Kidney tubule cell (primary cell): ENCODE measurements around the gene PPM1D.

Source experiments
- DNase-seq: peaks from one replicate; pipeline ENCODE4 v3.0.0-alpha.2; 2018; ENCODE audit warnings: low spot score

PPM1D gene

DNA sequence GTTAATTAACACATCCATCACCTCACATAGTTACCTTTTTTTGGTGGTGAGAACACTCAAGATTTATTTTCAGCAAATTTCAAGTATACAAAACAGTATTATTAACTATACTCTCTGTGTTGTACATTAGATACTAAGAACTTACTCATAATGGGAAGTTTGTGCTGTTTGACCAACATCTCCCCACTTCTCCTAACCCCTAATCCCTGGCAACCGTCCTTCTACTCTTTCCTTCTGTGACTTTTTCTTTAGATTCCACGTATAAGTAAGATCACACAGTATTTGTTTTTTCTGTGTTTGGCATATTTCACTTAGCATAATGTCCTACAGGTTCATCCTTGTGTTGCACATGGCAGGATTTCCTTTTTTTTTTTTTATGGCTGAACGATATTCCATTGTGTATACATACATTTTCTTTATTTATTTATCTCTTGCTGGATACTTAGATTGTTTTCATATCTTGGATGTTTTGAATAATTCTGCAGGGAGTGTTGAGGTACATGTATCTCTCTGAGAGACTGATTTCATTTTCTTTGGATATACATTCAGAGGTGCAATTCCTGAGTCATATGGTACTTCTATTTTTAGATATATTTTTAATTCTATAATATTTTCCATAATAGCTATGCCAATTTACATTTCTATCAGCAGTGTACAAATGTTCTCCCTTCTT is 19.0 kb downstream of the PPM1D start:
- DNase-seq = no peak

DNA sequence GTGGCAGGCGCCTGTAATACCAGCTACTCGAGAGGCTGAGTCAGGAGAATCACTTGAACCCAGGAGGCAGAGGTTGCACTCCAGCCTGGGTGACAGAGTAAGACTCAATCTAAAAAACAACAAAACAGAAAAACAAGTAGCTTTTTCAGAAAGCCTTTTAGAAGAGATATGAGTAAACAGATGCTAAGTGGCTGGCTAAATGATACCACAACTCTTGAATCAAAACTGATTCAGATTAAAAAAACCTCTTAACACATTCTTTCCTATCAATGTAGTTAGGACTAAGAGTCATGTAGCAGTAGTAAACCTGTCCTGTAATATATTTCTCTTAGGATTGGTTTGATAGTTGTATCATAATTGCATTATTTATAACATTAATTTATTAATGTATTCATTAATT is 23.0 kb downstream of the PPM1D start:
- no peak for DNase-seq

DNA sequence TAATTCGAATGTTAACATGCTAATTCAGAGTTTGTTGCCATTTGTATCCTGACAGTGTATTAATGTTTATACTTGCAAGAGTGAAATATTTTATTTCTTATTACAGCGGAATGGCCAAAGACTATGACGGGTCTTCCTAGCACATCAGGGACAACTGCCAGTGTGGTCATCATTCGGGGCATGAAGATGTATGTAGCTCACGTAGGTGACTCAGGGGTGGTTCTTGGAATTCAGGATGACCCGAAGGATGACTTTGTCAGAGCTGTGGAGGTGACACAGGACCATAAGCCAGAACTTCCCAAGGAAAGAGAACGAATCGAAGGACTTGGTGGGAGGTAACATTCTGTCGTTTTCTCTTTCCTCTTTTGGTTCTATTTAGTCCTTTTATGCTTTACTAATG is 23.4 kb downstream of the PPM1D start:
- DNase-seq = no peak

DNA sequence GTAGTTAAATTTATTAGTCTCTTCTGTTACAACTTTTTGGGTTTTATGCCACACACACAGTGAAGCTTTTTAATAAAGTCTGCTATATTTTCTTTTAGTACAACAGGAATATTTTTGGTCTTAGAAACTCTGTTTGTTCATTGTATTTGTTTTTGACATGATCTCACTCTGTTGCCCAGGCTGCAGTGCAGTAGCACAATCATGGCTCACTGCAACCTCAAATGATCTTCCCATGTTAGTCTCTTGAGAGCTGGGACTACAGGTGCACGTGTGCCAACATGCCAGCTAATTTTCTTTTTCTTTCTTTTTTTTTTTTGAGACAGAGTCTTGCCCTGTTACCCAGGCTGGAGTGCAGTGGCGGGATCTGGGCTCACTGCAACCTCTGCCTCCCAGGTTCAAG is 27.1 kb downstream of the PPM1D start:
- DNase-seq = no peak

DNA sequence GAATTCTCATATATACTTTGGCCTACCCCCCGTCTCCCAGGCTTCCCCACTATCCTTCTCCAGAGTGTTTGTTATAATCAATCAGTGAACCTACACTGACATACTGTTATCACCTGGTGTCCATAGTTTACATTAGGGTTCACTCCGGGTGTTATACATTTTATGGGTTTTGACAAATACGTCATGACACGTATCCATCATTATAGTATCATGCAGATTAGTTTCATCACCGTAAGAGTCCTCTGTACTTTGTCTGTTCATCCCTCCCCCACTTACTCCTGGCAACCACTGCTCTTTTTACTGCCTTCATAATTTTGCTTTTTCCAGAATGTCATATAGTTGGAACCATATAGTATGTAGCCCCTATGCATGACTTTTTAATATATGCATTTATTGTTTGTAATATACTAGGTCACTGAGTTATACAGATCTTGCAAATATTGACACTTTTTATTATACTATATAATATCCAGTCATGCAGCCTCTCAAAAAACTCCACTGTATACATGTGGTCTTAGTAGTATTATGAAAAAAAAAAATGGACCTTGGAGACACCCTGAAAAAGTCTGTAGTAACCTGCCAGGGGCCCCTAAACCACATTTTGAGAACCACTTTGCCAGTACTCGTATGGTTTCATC is 28.4 kb downstream of the PPM1D start:
- DNase-seq = no peak

DNA sequence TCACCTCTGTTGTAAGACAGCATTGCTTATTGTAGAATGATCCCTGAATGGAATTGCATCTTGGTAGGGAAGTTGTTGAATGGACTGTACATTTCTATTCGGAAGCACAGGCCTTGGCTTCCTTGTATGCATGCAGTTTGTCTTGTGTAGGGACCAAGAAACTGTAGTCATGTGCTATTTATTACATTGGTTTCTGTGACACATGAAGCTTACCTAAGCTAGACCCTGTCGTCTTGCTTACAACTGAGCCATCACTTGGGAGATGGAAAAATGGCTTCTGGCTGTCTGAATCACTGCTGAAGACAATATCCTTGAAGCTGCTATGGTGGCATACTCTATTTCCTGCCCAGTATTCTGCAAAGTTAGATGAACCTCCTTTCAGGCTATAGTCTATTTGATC is 29.1 kb downstream of the PPM1D start:
- no peak for DNase-seq

DNA sequence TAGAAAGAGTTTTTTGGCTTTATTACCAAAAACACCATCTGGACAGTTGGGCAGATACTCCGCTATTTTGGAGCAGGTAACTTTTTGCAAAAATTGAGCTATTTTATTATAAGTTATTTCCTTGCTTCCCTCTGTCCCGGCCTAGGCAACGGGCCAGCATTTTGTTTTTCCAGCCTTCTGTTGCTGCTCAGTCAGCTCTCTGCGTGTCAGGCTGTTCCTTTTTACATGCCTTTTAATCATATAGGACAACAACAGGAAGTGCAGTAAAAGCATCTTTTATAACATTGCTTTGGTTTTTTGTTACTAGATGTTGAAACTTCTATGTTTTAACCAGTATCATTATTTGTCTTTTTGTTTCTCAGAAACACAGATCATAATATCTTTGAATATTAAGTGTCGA is 30.4 kb downstream of the PPM1D start:
- DNase-seq = no peak

DNA sequence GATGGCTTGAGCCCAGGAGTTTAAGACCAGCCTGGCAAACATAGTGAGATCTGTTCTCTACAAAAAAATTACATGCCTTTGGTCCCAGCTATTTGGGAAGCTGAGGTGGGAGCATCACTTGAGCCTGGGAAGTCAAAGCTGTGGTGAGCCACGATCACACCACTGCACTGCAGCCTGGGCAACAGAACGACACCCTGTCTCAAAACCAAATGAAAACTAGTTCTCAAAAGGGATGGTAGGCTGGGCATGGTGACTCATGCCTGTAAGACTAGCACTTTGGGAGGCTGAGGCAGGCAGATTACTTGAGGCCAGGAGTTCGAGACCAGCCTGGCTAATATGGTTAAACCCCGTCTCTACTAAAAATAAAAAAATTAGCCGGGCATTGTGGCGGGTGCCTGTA is 31.1 kb downstream of the PPM1D start:
- DNase-seq = peak; percentile 30

DNA sequence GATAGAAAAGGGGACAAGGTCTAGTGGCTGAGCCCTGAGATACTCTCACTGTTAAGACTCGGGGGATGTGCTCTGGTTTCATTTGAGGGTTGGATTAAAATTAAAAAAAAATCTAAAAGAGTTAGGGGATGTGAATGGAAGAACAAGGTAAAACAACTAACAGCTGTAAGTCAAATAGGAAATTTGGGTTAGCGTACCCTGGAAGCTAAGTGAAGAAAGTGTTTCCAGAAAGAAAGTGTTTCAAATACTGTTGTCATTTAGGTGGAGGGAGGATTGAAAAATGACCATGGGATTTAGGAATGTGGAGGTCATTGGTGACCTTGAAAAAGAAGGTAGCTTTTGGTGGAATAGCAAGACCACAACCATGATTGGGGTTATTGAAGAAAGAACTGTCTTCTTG is 37.7 kb downstream of the PPM1D start:
- DNase-seq = no peak

DNA sequence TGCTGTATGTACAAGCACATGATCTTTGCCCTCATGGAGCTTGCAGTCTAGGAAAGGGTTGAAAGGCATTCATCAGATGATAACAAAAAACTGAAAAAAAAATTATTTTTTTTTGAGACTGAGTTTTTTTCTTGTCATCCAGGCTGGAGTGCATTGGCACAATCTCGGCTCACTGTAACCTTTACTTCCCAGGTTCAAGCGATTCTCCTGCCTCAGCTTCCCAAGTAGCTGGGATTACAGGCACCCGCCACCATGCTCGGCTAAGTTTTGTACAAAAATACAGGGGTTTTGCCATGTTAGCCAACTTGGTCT is 39.0 kb downstream of the PPM1D start:
- no peak for DNase-seq

DNA sequence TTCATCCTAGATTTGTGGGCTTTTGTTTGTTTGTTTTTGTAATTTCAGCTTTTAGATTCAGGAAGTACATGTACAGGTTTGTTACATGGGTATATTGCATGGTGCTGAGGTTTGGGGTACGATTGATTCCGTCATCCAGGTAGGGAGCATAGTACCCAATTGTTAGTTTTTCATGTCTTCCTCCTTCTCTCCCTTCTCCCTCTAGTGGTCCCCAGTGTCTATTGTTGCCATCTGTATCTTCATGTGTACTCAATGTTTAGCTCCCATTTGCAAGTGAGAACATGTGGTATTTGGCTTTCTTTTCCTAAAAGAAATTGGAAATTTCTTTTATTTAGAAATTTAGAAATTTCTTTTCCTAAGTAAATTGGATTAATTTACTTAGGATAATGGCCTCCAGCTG is 40.5 kb downstream of the PPM1D start:
- peak; percentile 12 for DNase-seq

DNA sequence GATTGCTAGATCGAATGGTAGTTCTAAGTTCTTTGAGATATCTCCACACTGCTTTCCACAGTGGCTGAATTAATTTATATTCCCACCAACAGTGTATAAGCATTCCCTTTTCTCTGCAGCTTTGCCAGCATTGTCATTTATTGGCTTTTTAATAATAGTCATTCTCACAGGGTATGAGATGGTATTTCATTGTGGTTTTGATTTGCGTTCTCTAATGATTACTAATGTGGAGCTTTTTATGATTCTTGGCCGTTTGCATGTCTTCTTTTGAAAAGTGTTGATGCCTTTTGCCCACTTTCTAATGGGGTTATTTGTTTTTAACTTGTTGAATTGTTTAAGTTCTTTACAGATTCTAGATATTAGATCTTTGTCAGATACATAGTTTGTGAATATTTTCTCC is 41.1 kb downstream of the PPM1D start:
- DNase-seq = no peak

DNA sequence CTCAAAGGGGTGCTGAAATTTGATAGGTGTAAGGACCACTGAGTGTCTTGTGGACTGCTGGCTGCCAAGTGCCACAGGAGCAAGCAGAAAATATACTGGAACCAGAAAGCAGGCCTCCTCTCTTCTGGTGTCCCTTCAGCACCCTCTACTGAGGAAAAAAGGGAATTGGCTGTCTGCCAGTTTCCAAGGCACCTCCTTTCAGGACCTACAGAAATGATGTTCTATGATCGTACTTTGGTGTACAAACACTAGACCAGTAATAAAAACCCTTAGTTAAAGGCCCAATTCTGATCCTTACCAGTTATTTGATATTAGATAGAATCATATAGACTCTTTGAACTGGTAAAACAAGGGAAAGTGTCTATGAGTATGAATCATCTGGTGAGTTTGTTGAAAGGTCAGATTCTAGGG is 41.8 kb downstream of the PPM1D start:
- DNase-seq = peak; percentile 77

DNA sequence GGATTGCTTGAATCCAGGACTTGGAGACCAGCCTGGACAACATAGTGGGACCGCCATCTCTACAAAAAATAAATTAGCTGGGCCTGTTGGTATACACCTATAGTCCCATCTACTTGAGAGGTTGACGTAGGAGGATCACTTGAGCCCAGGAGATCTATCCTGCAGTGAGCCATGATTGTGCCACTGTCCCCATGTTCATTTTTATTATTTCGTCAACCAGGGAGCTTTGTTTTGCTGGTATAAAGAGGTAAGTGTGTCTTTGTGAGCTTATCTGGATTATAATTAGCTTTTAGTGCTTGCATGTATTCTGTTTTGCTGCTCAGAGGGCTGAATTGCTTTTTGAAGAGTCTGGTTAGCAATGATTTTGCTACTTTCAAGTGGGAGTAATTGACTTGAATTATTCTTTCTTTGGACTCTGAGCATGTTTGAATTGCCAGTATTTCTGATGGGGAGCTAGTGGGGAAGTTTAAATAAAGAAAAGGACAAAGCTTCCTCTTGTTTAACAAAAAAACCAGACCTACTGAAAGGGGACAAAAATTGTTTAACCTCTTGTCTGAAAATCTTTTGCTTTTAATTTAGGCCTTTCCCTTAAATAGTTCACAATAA is 46.0 kb downstream of the PPM1D start:
- no peak for DNase-seq

DNA sequence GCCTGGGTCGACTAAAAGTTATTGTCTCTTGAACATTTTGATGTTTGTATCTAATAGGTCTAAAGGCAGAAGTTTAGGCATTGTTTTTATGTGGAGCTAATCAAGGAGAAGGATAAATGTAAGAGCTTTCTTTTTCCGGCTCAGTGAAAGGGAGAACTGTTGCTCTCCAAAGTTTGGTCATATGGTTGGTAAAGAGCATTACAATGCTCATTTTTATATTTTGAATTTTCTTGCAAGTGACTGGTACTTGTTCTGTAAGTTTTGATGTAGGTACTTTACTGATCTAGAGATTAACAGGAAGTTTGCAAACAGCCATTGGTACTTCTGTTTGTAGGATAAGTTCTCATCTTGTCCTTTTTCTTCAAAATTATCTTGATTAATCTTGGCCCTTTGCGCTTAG is 46.7 kb downstream of the PPM1D start:
- no peak for DNase-seq

DNA sequence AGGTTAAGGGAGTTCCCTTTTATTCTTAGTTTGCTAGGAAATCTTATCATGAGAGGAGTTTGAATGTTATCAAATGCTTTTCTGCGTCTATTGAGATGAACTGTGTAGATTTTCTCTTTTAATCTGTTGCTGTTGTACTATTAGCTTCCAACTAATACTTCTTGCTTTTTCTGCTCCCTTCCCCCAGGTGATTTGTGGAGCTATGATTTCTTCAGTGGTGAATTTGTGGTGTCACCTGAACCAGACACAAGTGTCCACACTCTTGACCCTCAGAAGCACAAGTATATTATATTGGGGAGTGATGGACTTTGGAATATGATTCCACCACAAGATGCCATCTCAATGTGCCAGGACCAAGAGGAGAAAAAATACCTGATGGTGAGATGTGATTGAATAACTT is 47.7 kb downstream of the PPM1D start:
- DNase-seq = no peak

DNA sequence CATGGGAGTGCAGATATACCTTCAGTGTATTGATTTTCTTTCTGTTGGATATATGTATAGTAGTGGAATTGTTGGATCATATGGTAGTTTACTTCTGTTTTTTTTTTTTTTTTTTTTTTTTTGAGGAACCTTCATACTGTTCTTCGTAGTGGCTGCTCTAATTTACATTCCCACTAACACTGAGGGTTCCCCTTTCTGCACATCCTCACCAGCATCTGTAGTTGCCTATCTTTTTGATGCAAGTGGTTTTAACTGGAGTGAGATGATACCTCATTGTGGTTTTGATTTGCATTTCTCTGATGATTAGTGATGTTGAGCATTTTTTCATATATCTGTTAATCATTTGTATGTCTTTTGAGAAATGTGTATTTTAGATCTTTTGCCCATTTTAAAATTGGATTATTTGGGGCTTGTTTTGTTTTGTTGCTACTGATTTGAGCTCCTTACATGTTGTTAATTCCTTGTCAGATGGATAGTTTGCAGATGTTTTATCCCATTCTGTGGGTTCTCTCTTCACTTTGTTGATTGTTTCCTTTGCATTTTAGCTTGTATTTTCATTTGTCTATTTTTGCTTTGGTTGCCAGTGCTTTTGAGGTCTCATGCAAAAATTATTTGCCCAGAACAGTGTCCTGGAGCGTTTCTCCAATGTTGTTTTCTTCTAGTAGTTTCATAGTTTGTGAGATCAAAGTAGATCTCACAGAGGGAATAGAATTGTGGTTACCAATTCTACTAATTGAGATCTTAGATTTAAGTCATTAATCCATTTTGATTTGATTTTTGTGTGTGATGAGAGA is 52.7 kb downstream of the PPM1D start:
- DNase-seq = no peak

DNA sequence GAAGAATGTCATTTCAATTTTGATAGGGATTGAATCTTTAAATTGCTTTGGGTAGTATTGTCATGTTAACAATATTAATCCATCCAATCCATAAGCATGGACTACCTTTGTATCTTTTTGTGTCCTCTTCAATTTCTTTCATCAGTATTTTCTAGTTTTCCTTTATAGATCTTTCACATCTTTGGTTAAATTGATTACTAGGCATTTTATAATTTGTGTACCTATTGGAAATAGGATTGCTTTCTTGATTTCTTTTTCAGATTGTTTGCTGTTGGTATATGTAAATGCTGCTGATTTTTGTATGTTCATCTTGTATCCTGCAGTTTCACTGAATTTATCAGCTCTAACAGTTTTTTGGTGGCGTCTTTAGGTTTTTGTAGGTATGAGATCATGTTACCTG is 53.6 kb downstream of the PPM1D start:
- no peak for DNase-seq

DNA sequence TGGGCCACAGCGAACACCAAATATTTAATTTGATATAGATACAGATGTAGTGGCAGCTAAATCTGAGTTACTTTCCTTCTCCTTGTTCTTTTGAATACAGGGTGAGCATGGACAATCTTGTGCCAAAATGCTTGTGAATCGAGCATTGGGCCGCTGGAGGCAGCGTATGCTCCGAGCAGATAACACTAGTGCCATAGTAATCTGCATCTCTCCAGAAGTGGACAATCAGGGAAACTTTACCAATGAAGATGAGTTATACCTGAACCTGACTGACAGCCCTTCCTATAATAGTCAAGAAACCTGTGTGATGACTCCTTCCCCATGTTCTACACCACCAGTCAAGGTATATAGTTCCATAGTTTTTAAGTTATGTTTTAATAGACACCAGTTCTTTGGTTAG is 56.5 kb downstream of the PPM1D start:
- DNase-seq = no peak

DNA sequence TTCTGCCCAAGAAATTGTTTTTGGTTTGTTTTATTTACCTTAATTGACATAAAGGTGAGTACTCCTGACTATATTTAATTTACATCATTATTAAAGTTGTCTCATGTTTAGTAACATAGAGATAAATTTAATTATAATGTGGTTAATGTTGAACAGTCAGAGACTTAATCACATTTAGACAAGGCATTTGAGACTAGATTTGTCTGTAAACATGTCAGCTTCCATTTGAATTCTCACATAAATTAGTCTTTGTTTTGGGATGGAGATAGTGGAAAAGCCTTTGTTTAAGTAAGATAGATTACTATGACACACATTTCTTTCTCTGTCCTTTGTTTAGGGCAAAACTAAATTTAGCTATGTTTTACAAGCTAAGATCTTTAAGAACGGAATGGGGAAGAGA is 59.2 kb downstream of the PPM1D start:
- no peak for DNase-seq

DNA sequence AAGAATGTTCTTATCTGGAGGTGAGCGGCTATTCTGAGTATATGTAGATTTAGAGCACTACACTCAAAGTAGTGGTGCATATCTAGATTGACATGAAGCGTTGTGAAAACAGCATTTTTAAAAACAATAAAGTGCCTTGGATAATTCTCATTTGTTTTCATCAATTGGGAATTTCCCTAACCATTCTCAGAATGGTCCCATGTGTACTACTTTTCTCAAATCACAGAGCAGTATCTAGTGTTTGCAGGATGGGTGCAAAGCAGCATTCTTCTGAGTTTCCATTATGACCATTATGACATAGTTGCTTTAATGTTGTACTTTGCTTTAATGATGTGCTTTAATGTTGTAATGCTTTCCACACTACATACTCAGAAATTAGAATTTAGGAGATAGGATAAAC is 61.5 kb downstream of the PPM1D start:
- DNase-seq = no peak

DNA sequence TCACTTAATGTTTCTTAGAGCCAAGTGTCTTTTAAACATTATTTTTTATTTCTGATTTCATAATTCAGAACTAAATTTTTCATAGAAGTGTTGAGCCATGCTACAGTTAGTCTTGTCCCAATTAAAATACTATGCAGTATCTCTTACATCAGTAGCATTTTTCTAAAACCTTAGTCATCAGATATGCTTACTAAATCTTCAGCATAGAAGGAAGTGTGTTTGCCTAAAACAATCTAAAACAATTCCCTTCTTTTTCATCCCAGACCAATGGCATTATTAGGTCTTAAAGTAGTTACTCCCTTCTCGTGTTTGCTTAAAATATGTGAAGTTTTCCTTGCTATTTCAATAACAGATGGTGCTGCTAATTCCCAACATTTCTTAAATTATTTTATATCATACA is 64.0 kb downstream of the PPM1D start:
- no peak for DNase-seq

DNA sequence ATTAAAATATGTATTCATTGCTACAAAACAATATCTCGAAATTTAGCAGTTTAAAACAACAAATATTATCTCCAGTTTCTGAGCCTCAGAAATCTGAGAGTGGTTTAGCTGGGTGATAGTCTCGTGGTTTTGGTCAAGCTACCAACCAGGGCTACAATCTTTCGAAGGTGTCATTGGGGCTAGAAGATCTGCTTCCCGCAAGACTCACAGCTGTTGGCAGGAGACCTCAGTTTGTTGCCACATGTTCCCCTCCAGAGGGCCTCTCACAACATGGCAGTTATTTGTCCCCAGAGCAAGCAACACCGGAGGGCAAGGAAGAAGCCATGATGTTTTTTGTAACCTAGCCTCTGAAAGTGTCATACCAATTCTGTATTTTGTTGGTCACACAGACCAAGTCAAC is 65.6 kb downstream of the PPM1D start:
- no peak for DNase-seq
